HG03064 (cell line): Measurements from ENCODE around the gene SIRPA.

ENCODE experiments used
- ATAC-seq: cut with Tn5 transposase; IDR thresholded peaks from one replicate; pipeline ENCODE4 v1.9.1; 2021; ENCODE audit warnings: low read depth; ENCODE audit not compliant: unreplicated experiment

The SIRPA gene

DNA sequence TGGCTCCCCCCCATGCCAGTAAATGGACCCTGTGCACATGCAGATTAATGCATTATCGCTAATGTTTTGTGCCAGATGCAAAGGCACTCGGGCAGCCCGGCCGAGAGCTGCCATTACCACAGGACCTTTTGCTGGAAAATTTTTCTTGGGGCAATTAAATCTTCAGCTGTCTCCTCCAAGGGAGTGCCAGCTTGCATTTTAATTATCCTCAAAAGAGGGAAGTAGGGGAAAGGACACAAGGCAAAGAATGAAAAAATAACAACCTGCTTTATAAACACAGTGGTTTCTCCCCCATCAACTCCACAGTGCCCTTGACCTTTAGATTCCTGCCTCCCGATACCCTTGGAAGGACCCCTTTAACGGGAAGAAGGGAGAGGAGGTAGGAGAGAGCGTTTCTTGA lies 50.5 kb downstream of the SIRPA start:
- no peak for ATAC-seq

DNA sequence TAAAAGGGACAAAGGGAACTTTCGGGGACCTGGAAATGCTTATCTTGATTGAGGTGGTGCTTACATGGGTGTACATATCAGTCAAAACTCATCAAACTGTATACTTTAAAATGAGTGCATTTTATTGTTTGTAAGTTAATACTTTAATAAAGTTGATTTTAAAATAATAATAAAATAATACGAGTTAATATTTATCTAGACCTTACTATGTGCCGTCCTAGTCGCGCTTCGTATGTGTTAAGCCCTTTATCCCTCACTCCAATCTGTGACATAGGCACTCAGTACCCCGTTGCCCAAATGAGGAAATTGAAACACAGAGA lies 51.2 kb downstream of the SIRPA start:
- no peak for ATAC-seq

DNA sequence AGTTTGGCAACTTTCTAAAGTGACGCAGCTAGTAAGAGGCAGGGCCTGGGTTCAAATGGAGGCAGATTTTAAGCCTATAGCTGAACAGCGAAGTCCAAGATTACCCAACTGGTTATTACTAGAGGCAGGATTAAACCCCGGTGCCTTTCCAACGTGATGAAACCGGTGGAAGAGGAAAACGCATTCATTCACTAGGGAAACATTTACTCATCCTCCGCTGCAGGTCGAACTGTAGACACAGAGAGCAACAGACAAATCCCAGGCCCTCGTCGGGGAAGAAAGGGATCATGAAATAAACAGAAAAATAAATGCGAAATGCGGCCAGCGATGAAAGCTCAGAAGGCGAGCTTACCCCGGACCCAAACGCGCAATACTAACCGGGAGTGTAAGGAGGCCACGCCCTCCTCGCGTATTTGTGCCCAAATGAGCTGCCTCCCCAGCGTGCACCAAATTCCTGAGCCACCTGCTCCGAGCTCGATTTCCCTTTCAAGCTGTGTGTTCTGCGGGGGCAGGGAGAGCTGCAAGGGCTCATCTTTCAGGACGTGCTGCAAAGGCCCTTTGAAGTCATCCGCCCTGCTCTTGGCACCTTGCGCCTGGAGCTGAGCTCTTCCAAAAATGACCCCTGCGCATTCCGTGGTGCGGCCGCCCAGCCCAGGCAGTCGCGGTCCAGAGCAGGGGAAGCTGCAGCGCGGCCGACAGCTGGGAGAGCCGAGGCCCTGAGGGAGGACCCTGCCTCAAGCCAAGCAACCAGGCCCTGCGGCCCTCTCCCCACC lies 51.7 kb downstream of the SIRPA start:
- ATAC-seq = no peak

DNA sequence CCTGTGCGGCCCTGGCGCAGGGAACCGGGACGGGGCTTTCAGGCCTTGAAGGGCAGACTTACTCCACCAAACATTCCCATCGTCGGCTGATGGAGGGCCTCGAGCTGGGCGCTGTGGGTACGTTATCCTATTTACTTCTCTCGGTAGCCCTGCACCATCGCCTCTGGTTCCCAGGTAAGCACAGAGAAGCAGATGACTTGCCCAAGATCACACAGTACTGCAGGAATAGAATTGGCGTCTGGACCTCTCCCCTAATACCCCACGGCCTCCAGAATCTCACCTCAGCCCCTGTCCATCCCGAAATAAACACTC lies 52.3 kb downstream of the SIRPA start:
- ATAC-seq = no peak

DNA sequence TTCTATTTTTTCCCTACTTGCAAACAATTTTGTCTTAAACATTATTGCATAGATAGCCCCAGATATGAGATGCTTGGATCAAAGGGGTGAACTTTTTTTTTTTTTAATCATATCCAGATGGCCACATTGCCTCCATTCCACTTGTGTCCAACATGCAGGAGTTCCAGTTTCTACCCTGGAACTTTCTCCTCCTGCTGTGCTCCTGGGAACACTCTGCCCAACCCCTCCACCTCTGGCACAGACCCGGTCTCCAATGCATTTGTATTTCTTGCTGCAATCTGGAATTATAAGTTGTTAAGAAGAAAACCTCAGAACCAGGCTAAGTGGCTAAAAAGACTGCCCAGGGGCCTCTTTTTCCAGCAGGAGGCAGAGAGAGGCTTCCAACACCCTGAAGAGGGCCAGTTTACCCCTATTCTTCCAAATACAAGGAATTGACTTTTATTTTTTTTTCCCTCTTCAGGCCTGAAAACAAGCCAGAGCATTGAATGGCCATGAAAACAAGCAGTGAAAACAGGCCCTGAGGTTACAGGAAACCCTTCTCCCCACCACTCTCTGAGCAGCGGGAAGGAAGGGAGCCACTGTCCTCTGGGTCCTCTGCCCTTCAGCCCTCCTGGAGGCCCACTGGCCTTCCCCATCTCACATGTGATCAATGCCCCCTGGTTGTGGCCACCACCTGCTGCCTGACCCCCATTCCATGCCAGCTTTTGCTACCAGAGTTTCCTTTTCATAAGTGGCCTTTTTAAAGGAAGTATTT lies 54.3 kb downstream of the SIRPA start:
- no peak for ATAC-seq

DNA sequence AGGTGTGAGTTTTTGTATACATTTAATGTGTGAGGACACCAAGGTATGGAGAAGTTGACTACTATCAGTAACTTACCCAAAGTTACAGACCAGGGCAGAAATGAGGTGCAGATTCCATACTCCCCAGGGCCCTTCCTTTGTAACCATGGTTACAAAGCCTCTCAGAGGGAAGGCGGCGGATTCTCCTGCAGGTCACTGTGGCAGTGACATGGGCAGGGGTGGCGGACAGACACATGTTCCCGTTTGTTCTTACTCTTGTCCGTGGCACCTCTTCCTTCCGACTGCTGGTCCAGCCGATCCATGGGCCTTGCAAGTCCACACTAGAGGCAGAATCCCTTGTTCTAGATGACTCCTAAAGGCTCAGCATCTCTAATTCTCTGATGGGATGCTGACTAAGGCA lies 55.6 kb downstream of the SIRPA start:
- ATAC-seq = no peak

DNA sequence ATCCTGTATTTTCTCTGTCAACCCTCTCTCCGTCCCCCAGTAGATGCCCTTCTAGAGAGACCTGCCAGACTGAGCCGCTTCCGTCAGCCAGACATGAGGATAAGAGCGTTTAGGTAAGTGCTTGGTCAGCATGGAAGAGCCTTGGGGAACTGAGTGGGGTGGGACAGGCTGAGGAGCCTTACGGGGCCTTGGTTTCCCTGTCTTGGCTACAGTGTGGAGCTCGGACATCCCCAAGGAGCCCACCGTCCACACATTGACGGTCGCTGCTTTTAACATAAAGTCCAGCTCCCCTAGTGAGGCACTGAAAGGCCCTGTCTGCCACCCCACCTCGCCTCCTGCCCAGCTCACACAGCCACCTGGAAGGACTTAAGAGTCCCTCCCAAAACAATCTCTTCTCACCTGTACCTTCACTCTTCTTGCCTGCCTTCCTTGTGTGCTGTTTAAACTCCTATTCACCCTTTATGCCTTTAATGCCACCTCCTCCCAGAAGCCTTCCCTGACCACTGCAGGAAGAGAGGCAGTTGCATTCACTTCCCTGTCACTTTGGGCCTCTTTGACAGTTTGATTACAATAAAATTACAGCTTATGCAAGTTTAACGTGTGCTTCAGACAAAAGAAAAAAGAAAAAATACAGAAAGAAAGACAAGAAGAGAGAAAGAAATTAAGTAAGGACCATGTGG lies 56.4 kb downstream of the SIRPA start:
- ATAC-seq = no peak

DNA sequence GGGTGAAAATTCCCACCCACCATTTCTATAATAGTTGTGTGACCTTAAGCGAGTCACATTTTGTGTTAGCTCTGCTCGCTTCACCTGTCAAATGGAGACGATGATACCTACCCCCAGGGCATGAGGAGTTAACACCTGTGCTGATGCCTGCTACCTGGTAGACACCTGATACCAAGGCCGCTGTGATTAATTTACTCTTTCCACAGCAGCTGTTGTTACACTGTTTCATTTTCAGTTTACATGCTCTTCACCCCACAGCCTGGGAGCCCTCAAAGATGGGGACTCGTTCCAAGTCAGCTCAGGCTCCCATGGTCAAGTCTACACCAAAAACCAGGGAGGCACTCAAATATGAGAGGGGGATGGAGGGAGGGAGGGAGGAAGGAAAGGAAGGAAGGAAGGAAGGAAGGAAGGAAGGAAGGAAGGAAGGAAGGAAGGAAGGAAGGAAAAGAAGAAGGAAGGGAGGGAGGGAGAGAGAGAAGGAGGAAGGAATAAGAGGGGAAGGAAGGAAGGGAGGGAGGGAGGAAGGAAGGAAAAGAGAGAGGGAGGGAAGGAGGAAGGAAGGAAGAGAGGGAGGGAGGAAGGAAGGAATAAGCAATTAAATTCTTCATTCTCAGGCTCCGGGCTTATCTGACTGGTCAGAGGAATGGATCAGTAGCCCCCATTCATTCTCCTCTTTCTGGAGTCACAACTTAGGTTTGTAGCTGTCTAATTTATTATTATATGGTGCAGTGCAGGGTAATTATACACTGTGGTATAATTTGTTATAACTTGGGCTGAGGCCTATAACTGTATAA lies 57.7 kb downstream of the SIRPA start:
- ATAC-seq = no peak

DNA sequence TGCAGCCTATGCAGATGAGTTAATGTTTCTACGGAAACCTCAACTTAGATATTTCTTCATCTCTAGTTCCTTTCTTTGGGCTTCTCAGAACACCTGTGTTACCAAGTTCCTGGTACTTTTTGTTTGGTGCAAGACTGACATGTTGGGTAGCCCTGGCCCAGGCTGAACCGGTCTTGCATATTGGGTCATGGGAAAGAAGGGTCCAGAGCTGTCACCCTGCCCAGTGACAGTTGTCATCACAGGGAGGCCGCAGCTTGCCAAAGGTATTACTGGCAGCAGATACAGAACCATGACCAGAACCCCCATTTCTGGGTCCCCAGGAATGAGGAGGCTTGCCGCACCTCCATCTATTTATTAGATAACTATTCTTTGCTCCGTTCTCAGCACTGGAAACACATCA lies 58.4 kb downstream of the SIRPA start:
- ATAC-seq = no peak

DNA sequence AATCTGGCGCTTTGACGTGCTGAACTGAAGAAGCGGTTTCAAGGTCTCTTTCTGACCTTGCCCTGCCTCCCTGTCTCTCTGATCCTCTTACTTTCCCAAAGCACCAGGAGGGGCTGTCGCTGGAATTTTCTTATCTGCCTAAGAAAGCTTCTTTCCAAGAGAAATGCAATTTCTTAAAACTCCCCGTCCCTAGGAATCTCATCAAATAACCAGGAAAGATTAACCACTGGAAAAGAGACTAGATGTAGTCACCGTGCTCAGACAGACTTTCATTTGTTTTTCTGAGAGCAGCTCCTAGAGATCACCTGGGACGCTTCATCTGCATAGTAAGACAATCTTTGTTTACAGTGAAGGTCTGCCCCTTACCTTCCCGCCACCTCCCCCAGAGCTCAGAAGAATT lies 60.0 kb downstream of the SIRPA start:
- ATAC-seq = no peak

DNA sequence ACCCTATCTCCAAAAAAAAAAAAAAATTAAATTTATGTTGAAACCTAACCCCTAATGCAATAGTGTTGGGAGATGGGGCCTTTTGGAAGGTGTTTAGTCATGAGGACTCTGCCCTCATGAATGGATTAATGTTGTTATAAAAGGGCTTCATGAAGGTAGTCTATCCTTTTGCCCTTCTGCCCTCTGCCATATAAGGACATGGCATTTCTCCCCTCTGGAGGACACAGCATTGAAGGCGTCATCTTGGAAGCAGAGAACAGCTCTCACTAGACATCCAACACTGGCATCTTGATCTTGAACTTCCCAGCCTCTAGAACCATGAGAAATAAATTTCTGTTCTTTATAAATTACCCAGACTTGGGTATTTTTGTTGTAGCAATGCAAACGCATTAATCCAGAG lies 63.2 kb downstream of the SIRPA start:
- ATAC-seq = no peak

DNA sequence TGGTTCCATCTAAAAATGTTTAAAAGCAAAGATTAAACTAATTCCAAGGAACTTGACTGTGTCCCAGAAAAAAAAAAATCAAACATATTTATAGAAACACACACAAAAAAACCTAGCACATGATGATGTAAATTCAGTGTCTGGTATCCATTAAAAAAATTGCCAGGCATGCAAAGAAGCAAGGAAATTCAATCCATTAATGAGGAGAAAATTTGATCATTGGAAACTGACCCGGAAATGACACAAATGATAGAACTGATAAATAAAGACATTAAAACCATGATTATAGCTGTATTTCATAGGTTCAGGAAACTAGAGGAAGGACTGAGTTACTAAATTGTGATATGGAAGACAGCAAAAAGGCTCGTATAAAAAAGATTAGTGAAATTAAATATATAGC lies 63.9 kb downstream of the SIRPA start:
- ATAC-seq = no peak

DNA sequence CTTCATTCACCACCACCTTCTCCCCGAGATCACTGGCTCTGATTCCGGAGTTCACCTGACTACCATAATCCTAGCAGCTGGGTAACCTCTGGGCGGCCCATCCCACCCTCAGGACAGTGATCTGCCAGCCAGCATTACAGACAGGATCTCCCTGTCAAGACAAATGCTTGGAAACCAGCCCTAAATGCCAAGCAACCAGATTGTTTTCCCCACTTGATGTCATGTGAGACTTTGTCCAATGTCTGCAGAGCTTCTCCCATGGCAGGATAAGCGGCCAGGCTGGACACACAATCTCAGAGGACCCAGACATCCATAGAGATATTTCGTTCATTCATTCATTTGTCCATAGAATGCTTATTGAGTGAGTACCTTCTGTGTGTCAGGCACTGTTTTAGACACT lies 66.2 kb downstream of the SIRPA start:
- no peak for ATAC-seq

DNA sequence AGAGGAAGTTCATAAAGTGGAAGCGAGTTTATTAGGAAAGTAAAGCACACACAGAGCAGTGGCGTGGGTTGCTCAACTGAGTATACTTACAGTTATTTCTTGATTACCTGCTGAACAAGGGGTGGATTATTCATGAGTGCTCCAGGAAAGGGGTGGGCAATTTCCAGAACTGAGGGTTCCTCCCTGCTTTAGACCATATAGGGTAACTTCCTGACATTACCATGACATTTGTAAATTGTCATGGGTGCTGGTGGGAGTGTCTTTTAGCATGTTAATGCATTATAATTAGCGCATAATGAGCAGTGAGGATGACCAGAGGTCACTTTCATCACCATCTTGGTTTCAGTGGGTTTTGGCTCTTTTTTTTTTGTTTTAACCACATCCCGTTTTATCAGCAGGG lies 68.9 kb downstream of the SIRPA start:
- no peak for ATAC-seq

DNA sequence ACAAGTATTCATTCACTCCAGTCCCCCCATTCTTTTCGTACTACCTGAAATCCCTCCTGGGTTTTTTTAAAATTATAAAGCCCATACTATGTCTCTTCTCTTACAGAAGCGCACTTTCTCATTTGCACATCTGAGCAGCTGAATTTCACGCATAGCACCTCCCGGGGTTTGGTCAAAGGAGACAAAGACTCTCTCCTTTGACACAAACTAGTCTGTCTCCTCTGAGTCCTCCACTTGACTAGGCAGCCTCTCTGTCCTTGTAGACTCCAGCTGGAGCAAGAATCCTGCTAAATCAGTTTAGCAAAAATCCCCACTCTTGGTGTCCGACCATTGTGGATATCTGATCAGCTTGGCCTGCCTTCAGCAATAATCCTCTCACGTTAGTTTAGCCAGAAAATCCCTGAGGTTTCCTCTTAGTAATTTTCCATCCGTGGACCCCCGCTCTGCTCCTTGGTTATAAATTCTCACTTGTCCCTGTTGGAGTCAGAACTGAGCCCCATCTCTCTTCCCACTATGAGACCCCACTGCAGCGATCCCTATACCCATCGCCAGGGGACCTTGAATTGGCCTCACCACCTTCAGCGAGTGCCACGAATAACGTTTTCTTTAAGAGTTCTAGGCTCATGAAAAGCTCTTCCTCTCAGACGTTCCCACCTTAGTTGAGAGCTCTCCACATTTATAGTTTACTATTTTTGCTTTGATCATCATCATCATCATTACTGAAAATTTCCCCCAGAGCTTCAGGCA lies 69.6 kb downstream of the SIRPA start:
- no peak for ATAC-seq

DNA sequence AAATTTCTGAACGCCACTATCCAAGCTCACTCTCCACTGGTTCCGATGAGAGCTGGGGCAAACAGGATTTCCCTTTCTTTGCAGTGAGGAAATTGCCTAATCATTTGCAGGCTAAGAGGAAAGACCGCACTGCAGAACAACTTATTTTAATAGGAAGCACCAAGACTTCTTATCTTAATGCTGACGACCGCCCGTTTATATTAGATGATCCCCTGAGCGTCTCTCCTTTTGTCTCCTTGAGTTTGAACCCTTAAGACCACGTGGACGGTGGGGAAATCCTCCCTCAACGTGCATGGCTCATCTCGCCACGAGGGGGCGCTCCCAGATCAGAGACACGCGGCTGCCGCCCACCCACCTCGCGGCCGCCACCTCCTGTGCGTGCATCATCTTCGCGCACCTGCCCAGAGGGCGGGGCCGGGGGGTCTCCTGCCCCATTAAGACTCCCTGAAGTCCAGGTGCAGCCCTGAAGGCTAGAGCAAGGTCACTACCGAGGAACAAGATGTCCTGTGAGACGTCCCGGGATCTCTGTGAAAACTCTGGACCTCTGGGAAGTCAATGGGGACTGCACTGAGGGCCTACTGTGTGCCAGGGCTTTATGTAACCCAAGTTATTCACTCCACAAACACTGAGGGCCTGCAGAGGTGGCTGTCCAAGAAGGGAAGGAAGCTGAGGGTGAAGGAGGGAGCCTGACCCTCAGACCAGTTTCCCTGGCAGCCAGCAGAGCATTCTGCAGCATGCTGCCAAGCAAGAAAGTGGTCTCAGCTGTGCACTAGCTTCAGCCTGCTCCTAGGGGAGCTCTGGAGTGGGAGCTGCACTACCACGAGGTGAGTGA lies 70.5 kb downstream of the SIRPA start:
- no peak for ATAC-seq

DNA sequence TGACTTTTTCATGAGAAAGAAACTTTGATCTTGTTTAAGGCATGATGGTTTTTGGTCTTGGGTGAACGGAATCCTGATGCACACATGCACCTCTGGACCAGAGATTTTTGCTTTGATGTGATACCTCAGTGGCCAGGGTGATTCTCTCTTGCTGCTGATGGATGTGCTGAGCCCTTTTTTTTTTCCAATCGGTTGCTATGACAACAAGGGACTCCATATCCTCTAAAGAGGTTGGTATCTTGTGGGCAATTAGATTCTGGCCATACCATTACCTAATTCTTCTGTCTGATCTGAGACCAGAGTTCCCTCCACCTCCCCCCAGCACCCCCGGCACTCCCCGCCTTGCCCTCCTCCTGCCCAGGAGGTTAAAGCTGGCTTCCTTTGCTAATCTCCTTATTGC lies 73.8 kb downstream of the SIRPA start:
- no peak for ATAC-seq

DNA sequence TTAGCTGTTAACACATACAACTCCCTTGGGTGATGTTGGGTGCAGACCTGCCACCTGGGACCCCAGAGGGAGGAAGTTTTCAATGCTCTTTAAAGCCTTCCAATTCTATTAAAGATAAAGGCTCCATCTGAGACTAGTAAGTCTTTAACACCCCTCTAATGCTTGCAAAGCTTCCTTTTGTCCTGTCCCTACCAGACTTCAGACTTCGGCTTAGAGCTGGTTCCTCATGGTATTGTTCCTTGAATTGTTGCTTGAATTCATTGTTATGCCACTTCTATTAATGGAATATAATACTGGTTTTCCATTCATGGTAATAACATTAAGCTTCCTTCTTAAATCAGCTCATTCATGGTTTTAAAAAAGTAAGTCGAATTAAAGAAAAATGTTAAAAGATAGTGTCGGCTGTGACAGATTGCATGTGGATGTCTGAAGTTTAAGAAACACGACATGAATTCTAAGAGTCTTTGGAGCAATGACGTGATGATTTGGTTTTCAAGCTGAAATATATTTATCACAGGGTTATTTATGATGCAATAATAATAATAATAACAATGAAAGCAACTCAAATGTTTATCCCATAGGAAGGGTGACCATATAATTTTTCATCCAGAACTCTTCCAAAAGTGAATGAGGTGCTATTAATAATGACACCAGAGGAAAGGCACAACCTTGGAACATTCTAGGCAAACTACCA lies 76.8 kb downstream of the SIRPA start:
- no peak for ATAC-seq
